Ovary (tissue), 3 donors: Measurements from ENCODE around the gene PCID2.

ENCODE experiments used
- EP300 ChIP-seq: sonication (generic); formaldehyde crosslinking; IDR thresholded peaks from one replicate; pipeline ENCODE4 v1.6.1; 2017; ENCODE audit warnings: antibody characterized with exemption
- POLR2A ChIP-seq: fragments of 450-650 bp; IDR thresholded peaks from one replicate; pipeline ENCODE4 v1.6.1; 2017; ENCODE audit warnings: antibody characterized with exemption, mild to moderate bottlenecking, moderate library complexity
- TF ChIP-seq, protein P1 (sequence below), 3 donors: fragments of 450-650 bp in 2 of 3; fragments of 200-600 bp in 1 of 3; IDR thresholded peaks; one replicate each; pipeline versions ENCODE4 v1.5.1 to v1.8.0; 2016 to 2022; ENCODE audit warnings: antibody characterized with exemption in 3 of 3, mild to moderate bottlenecking in 1 of 3
- donor health status: DM: no; HTN: no; CAD: no.

DNA sequence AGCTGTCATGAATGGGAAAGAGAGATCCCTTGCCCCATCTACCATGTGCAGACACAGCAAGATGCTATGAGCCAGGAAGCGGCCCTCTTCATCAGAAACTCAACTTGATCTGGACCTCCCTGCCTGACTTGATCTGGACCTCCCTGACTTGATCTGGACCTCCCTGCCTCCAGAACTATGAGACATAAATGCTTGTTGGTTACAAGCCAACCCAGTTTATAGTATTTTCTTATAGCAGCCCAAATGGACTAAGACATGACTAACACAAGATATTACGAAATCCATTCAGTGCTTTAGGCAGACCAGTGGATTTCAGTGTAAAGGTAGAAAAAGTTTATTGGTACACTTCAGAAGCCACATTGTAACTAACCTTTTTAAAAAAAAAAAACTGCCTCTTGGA, 15.6 kb downstream of the PCID2 start:
- TF ChIP-seq POLR2A (no peak), EP300 (no peak)
- TF ChIP-seq, protein P1, sequence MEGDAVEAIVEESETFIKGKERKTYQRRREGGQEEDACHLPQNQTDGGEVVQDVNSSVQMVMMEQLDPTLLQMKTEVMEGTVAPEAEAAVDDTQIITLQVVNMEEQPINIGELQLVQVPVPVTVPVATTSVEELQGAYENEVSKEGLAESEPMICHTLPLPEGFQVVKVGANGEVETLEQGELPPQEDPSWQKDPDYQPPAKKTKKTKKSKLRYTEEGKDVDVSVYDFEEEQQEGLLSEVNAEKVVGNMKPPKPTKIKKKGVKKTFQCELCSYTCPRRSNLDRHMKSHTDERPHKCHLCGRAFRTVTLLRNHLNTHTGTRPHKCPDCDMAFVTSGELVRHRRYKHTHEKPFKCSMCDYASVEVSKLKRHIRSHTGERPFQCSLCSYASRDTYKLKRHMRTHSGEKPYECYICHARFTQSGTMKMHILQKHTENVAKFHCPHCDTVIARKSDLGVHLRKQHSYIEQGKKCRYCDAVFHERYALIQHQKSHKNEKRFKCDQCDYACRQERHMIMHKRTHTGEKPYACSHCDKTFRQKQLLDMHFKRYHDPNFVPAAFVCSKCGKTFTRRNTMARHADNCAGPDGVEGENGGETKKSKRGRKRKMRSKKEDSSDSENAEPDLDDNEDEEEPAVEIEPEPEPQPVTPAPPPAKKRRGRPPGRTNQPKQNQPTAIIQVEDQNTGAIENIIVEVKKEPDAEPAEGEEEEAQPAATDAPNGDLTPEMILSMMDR (IDR thresholded peaks at IDR 0.05) = no peak
